ENCODE data around the gene PPP1R9B. TPM values are rescaled to one million over a fixed set of nuclear protein-coding genes. Genes with fewer than 3 reads are reported as not detected.

The PPP1R9B gene
- total RNA-seq, 1 donor from 2014 or later = 73.6 TPM

DNA sequence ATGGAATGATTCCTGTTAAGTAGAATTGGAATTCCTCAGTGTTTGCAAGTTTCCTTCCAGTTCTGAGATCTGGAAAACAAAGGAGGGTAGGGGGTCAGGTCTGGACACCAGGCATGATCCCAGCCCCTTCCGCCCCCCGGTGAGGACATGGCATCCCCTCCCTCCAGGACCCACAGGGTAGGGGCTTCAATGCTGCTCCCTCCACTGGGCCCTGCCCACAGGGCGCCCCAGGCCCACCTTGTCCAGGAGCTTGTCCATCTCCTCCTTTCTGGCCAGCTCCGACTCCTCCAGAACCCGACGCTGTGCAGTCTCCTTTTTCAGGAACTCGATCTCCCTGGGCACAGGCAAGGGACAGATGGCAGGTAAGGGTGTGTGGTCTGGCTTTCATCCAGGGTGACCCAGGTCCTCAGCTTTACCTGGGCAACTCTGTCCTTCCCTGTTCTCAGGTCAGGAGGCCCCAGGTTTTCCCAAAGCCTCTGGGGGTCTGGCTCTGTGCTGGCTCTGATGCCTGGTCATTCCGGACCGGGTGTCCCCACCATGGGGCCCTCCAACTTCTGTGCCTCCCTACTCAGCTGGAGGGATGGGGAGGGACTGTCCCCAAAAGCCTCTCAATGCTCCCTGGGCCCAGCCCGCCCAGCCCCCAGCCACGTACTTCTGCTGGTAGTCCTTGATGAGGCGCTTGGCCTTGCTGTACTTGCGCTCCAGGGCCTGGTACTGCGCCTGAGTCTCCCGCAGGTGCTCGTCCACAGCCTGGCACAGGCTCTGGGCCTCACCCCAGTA, 15.0 kb downstream of the PPP1R9B start:
- H4K20me1 ChIP-seq (ENCODE audit: insufficient read depth, low read length) = peaks cover 79% of the 10 kb centered on the region
- Mint-ChIP-seq H3K36me3 (ENCODE audit: low read depth, unreplicated experiment) (peaks cover 33% of the 10 kb centered on the region), H3K9me3 (ENCODE audit: unreplicated experiment) (no peaks in the 10 kb centered on the region), H3K27ac (ENCODE audit: unreplicated experiment) (no peak overlapping the region), H3K27me3 (ENCODE audit: low read depth, unreplicated experiment) (no peaks in the 10 kb centered on the region), H3K4me3 (ENCODE audit: unreplicated experiment) (no peak overlapping the region), H3K4me1 (ENCODE audit: low read depth, unreplicated experiment) (peaks cover 16% of the 10 kb centered on the region)
- peaks cover 29% of the 10 kb centered on the region for H3K36me3 ChIP-seq (ENCODE audit: insufficient read depth, low read length)
- no peak overlapping the region for H2AFZ ChIP-seq (ENCODE audit: low read depth, low read length)
- no peaks in the 10 kb centered on the region for H3K27me3 ChIP-seq (ENCODE audit: insufficient read depth, low read length)
- FAIRE-seq = no peak
- no peak overlapping the region for H3K9ac ChIP-seq (ENCODE audit: low read length)
- no peak overlapping the region for H3K4me3 ChIP-seq (ENCODE audit: insufficient read depth, low read depth, low read length)
- H3K4me2 ChIP-seq (ENCODE audit: low read length) = no peak overlapping the region
- TF ChIP-seq, protein P1, sequence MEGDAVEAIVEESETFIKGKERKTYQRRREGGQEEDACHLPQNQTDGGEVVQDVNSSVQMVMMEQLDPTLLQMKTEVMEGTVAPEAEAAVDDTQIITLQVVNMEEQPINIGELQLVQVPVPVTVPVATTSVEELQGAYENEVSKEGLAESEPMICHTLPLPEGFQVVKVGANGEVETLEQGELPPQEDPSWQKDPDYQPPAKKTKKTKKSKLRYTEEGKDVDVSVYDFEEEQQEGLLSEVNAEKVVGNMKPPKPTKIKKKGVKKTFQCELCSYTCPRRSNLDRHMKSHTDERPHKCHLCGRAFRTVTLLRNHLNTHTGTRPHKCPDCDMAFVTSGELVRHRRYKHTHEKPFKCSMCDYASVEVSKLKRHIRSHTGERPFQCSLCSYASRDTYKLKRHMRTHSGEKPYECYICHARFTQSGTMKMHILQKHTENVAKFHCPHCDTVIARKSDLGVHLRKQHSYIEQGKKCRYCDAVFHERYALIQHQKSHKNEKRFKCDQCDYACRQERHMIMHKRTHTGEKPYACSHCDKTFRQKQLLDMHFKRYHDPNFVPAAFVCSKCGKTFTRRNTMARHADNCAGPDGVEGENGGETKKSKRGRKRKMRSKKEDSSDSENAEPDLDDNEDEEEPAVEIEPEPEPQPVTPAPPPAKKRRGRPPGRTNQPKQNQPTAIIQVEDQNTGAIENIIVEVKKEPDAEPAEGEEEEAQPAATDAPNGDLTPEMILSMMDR (IDR thresholded peaks at IDR 0.05; ENCODE audit: insufficient read depth, low read depth, low read length) = no peak
- no peak for TF ChIP-seq EZH2 (IDR thresholded peaks at IDR 0.05; ENCODE audit: insufficient read depth, low read length)
- peaks cover 15% of the 10 kb centered on the region for H3K4me1 ChIP-seq (ENCODE audit: insufficient read depth, low read length)
- no peaks in the 10 kb centered on the region for H3K9me3 ChIP-seq (ENCODE audit: insufficient read depth, low read depth, low read length)
- H3K27ac ChIP-seq (ENCODE audit: low read depth, low read length) = no peak overlapping the region
- H3K79me2 ChIP-seq (ENCODE audit: insufficient read depth, low read length) = peaks cover 24% of the 10 kb centered on the region
- DNase-seq (ENCODE audit: low read depth) = no peak

DNA sequence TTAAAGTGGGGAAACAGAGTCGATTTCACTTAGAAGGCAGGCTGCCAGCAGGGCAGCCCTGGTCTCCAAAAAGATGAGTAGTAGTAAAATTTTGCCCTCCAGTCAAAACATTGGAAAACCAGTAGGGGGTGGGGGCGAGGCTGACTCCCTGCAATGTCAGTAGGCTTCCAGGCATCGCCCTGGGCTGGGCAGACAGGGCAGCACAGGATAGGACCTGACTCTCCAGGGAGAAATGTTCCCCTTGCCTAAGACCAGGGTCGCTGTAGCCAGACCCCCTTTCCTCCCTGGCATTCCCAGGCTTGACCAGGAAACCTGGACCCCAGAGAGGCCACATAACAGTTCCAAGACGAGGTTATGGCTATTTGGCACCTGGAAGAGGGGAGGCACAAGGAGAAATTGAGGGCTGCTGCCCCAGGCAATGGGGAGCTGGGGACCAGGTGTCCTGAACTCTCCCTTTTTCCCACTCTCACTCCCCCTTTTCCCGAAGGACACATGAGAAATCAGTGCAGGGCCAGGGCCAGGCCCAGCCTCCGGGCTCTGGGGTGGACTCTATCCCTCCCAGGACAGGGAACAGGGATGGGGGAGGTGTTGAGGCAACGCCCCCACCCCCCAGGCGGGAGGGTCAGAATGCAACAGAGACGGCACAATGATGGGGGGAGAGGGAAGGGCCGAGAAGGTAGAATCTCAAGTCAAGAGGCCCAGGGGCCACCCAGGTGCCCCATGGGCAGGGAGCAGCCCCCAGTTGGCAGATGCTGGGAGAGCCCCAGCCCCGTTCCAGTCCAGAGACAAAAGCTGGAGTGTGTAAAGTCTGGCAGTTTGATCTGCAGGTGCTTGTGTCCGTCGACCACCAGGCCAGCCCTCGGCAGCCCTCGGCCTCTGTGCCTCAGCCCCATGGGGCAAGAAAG, 16.0 kb downstream of the PPP1R9B start:
- H3K4me1 Mint-ChIP-seq (ENCODE audit: low read depth, unreplicated experiment) = peaks cover 16% of the 10 kb centered on the region
- no peaks in the 10 kb centered on the region for H3K9me3 Mint-ChIP-seq (ENCODE audit: unreplicated experiment)
- H3K27ac Mint-ChIP-seq (ENCODE audit: unreplicated experiment) = no peak overlapping the region

More for the DNA sequence above, 16.0 kb downstream of the PPP1R9B start:
- no peak for DNase-seq (ENCODE audit: low read depth)
- H3K4me2 ChIP-seq (ENCODE audit: low read length) = no peak overlapping the region
- H4K20me1 ChIP-seq (ENCODE audit: insufficient read depth, low read length) = peaks cover 68% of the 10 kb centered on the region
- no peak overlapping the region for H2AFZ ChIP-seq (ENCODE audit: low read depth, low read length)
- no peak overlapping the region for H3K4me3 Mint-ChIP-seq (ENCODE audit: unreplicated experiment)
- no peak for FAIRE-seq
- no peaks in the 10 kb centered on the region for H3K9me3 ChIP-seq (ENCODE audit: insufficient read depth, low read depth, low read length)
- H3K9ac ChIP-seq (ENCODE audit: low read length) = no peak overlapping the region
- H3K36me3 ChIP-seq (ENCODE audit: insufficient read depth, low read length) = peaks cover 25% of the 10 kb centered on the region
- H3K36me3 Mint-ChIP-seq (ENCODE audit: low read depth, unreplicated experiment) = peaks cover 24% of the 10 kb centered on the region
- no peaks in the 10 kb centered on the region for H3K27me3 ChIP-seq (ENCODE audit: insufficient read depth, low read length)
- peaks cover 10% of the 10 kb centered on the region for H3K4me1 ChIP-seq (ENCODE audit: insufficient read depth, low read length)
- H3K4me3 ChIP-seq (ENCODE audit: insufficient read depth, low read depth, low read length) = no peak overlapping the region
- TF ChIP-seq, protein P1 (IDR thresholded peaks at IDR 0.05; ENCODE audit: insufficient read depth, low read depth, low read length) = no peak
- no peak for TF ChIP-seq EZH2 (IDR thresholded peaks at IDR 0.05; ENCODE audit: insufficient read depth, low read length)
- H3K79me2 ChIP-seq (ENCODE audit: insufficient read depth, low read length) = peaks cover 21% of the 10 kb centered on the region
- no peaks in the 10 kb centered on the region for H3K27me3 Mint-ChIP-seq (ENCODE audit: low read depth, unreplicated experiment)
- no peak overlapping the region for H3K27ac ChIP-seq (ENCODE audit: low read depth, low read length)

All from astrocyte (in vitro differentiated cells and primary cell).